ENCODE measurements around the gene JMJD4.
A peak's percentile ranks its signal among the peaks of the same experiment; 100 is the strongest.

JMJD4 gene

DNA sequence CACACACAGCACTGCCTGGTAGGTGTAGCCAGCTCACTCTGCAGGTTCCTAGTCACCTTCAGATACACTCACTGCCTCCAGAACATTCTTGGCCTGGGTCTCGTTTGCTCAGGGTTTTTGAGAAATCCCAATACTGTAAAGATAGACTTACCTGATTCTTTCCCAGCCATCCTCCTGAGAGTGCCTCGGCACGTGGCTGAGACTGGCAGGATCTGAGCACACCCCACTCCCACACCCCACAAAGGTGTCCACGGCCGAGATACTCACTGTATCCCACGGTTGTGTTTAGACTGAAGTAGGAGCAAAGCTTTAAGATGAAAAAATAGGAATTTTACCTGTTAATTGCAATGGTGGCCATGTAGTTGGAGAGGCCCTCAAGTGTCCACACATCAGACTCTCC is 33.5 kb upstream of the JMJD4 start:
- no peak for DNase-seq (ENCODE audit: low read depth)

DNA sequence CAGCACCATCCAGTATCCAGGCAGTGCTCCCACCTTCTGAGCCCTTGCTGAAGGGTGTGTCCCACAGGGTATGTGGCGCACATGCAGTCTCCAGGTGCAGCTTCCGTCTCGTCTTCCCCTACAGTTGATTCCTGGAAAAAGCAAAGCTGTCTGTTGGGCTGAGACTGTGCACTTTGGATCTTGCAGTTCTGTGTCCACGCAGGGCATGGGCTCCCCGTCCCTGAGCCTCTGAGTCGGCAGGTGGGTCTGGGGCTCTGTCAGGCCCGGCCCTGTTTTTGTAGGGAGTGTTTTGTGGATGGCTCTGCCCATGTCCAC is 33.0 kb upstream of the JMJD4 start:
- DNase-seq (ENCODE audit: low read depth) = no peak

DNA sequence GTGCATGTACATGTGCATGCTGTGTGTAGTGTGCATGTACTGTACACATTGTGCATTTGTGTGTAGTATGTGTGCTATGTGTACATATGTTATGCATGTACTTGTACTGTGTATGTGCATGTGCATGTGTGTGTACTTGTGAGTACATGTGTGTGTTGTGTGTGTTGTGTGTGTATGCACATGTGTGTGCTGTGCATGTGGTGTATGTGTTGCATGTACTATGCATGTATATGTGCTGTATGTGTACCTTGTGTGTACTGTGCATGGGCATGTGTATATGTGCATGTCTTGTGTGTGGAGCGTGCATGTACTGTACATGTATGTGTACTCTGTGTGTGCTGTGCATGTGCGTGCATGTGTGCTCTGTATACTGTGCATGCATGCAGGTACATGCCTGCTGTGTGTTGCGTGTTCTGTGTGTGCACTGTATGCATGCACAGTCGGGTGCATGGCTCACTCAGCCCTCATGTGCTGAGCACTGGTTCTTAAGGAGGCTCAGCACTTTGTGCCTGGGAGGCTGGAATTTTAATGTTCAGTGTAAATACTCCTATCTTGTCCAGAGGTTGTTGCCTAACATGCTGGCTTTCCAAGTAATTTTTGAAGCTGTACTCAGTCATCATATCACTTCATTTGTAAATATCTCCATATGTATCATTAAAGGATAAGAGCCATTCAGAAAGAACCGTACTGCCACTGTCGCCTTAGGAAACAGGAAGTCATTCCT is 32.5 kb upstream of the JMJD4 start:
- no peak for DNase-seq (ENCODE audit: low read depth)

DNA sequence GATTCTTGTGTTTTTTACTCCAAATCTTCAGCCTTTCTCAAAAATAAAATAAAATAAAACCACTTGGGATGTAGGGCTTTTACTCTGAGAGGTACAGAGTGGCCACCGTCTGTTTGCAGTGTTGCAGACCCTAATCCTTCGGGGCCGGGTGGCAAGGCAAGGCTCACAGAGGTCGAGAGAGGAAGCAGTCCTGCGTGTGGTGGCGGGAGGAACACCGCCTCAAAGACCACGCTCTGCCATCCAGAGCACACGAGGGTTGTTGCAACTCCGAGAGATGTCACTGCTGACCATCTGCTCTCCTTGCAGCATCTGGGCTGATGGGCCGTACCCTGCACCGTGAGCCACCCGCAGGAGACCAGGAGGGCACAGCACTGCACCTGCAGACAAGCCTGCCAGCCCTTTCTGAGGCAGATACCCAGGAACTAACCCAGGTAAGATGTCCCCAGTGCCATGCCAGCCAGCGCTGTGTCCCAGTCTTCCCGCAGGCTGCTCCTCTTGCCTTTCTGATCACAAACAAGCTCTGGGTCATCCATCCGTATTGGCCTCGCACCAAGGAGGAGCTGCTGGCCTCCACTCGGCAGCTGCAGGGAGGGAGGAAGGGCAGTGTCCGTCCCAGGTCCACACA is 31.7 kb upstream of the JMJD4 start:
- no peak for DNase-seq (ENCODE audit: low read depth)

DNA sequence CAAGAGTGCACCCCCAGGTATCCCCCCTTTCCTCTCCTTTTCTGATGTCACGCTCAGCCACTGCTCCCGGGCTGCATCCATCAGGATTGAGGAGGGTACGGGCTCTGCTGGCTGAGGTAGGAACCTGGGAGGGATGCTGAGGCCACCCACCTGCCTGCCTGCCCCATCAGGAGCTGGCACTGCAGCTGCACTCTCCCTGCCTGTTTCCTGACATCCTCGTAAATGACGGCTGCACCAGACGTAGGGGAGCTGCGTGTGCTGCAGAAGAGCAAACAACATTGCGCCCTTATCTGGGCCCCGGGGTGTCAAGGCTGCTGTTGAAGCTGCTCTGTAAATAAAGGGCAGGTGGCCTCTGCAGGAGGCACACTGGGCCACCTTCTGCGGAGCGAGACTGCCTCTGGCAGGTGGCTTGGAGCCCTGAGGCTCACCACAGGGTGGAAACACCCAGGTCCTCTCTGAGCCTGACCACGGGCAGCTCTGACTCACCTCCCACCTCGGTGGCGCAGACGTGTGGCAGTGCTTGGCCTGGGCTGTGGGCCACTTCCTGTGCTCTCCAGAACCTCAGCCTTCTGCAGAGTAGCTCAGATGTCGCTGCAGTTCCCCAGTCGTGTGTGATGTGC is 31.0 kb upstream of the JMJD4 start:
- peak; percentile 66 for DNase-seq (ENCODE audit: low read depth)

DNA sequence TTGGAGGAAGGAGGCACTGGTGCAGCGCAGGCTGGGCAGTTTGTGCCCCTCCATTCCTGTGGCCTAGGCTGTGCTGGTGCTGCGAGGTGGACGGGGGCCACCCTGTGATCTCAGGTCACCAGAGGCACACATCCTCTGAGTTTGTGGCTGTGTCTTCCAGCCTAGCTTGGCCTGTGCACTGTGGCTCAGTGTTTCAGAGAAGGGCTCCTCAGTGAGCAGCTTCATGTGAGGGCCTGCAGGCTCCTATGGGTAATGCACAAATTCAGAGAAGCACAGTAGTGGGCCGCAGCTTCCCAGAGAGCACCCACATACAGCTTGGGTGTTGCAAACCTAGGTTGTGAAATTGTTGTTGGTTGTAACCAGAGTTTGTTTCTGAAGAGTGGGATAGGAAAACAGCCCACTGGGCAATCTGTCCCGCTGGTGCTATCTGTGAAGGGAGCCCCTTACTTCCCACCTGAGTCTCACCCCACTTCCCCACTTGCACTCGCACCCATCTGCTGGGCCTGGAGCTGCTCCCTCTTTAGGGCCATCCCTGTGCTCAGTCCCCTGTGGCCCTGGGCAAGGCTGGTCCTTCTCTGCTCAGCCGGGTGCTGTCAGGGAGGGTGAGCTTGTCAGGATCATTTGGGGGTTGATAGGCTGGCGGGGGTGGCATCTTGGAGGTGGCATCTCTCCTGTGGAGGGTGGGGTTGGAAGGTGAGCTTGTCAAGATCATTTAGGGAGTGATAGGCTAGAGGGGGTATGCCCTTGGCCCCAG is 30.3 kb upstream of the JMJD4 start:
- no peak for DNase-seq (ENCODE audit: low read depth)

DNA sequence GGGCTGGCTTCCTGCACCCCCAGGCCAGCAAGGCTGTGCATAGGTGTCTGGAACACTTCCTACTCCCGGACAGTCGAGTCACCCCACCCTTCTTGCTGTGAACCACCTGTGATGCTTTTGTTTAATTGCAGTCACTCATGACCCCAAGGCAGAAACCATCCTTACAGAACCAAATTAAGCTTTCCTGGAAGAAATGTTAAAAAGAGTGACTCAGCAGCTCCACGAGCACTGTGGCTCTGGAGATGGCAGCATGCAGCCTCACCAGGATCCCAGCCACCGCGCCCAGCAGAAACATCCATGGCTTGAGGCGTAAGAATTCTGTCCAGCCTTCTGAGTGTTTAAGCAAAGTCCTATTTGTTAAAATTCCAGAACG is 28.9 kb upstream of the JMJD4 start:
- DNase-seq (ENCODE audit: low read depth) = no peak

DNA sequence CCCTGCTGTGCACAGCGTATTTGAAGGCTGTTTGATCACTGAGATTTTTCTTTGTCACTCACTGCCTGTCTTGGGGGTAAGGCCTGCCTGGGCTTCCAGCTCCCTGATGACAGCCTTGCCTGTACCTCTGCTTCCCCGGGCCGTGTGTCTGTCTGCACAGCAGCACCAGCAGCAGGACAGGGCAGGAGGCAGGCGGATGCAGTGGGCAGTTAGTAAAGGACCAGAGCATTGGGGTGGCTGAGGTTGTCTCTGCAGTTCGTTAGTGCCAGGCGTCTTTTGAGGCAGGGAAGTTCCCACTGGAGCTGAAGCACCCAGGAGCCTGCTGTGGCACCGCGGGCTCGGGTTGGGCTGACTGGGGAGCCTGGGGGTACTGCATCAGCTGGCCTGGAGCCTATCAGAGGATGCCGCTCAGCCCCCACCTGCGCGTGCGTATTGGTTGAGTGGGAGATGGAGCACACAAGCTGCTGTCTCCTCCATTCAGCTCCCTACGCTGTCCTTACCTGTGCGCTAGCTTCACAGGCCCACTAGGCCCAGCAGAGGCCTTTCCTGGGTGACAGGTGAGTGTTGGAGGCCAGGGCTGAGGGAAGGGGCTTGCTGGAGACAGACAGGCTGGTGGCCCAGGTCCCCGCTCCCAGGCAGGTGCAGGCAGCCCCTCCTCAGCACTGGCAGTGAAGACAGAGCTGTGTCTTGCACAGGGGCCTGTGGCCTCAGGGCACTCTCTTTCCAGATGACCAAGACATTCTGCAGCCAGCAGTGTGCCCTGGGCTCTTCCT is 28.3 kb upstream of the JMJD4 start:
- DNase-seq (ENCODE audit: low read depth) = no peak

DNA sequence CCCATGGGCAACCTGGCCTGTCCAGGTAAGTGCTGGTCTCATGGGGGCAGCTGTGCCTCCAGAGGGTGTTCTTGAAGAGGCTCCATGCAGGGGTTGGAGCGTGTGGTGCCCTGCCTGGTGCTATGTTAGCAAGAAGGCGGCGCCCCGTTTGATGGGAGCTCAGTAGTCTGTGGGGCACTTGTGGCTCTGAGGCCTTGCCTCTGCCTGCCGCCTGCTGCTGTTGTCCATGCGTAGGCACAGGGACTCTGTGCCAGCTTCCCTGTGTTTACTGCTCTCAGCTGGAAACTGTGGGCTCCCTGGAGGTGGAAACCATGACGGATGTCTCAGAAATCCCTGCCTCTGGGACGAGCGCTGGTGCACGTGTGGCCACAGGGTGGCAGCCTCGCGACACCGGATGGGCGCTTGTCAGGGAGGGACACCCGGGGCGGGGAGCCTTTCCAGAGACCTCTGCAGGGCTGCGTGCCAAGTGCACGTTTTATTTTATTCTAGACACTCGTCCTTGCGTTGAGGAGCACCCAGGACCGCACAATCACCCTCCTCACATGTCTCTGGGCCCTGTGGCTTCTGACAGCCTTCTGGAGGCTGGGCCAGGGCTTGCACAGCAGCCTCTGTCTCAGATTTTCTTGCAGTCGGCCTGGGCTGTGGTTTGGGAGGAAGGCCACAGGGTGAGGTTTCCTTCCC is 27.3 kb upstream of the JMJD4 start:
- peak; percentile 72 for DNase-seq (ENCODE audit: low read depth)

DNA sequence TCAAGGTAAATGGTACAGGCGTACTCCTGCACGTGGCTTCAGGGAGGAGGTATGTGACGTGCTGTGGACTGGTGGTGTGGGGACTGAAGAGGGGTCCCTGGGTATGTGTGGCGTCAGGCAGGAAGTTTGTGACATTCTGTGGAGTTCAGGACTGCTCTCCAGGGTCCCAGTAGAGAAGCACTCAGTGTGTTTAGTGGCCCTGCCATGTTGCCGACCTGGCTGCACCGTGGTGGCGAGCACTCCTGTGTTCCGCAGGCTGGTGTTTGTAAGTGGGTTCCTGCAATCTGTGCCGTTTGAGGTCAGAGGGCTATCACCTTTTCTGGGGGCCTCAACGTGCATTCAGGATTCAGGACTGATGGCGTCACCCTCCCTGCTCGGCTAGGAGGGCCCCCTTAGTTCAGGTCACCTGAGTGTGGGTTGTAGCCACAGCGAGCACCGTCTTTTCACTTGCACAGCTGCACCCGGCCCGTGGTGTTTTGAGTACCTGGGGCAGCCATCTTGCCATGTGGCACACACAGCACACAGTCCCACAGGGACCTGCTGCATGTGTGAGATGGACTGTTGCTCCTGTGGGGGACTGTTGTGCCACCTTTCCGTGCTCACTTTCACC is 26.6 kb upstream of the JMJD4 start:
- DNase-seq (ENCODE audit: low read depth) = no peak

DNA sequence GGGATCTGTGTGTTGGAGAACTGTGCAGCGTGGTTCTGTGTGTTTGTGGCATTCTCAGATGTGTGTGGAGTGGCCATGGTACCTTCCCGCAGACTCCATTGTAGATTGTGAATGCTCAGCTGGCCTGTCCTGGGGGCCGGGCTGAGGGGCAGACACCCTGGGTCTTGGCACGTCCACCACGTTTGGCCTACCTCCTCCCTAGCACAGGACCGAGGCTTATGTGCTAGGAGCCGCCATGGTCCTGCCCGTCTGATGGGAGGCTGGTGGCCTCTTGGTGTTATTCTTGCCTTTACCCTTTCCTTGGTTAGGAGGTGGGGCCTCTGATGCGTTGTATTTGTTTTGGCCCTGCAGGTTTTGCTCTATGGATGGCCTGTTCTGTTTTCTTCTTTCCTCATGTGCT is 25.3 kb upstream of the JMJD4 start:
- DNase-seq (ENCODE audit: low read depth) = no peak

DNA sequence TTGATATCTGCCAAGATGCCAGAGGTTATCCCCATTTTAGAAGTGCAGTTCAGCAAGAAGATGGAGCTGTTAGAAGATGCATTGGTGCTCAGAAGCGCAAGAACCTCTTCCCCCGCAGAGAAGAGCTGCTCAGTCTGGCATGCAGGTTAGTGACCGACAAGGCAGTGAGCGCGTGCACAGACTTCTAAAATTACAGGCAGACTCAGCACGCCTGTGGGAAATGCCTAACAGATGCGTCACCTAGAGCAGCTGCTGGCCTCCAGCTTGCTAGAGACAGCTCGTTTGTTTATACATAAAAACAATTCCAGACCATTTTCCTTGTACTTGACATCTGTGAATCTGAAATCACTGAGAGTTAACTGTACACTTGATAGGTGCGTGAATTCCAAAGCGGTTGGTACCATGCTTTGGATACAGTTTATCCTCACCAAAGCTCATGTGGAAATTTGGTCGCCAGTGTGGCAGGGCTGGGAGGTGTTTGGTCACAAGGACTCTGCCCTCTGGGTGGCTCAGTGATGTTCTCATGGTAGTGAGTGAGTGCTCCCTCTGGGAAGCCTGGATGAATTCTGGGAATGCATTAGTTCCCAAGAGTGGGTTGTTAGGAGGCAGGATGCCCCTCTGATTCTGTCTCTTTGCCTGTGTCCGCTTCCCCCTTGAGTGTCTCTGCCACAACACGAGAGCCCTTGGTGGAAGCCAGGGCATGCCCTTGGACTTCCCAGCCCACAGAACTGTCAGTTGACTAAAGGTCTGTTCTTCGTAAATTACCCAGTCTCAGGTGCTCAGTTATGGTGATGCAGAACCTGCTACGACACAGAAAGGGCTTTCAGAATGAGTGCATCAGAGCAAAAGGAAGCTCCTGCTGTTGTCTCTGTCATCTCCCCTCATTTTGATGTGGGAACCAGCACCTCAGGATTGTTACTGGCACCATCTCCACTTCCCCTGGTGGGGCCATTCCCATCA is 24.5 kb upstream of the JMJD4 start:
- no peak for DNase-seq (ENCODE audit: low read depth)

DNA sequence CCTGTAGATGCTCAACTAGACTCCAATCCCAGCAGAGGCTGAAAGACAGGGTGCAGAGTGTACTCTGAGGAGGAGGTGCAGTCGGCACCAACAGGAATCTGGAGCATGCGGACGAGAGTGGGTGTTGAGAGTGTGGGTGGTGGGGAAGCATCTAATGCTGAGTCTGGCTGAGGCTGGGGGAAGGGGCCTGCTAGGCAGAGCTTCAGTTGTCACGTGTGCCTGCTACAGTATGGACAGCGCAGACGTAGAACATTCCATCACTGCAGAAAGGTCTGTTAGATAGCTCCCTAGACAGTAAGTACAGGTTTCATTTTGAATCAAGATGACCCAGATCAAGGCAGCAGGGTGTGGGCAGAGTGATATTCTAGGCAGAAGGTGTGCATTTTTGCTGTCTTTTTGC is 23.3 kb upstream of the JMJD4 start:
- no peak for DNase-seq (ENCODE audit: low read depth)

DNA sequence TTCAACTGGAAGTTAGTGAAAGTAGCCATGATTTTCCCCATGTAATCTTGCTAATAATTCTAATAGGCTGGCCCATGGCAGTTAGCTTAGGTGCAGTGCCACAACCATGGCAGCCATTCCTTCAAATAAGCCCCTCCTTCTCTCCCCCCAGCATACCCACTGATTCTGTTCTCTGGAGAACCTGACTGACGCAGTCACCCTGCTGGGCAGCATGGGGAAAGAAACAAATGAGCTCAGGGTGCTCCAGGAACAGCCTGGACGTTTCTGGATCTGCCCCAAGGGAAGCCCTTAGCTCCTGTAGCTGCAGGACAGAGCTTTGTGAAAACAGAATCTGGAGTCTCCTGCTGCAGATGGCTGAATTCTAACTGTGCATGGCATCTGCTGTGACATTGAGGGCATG is 22.7 kb upstream of the JMJD4 start:
- no peak for DNase-seq (ENCODE audit: low read depth)

DNA sequence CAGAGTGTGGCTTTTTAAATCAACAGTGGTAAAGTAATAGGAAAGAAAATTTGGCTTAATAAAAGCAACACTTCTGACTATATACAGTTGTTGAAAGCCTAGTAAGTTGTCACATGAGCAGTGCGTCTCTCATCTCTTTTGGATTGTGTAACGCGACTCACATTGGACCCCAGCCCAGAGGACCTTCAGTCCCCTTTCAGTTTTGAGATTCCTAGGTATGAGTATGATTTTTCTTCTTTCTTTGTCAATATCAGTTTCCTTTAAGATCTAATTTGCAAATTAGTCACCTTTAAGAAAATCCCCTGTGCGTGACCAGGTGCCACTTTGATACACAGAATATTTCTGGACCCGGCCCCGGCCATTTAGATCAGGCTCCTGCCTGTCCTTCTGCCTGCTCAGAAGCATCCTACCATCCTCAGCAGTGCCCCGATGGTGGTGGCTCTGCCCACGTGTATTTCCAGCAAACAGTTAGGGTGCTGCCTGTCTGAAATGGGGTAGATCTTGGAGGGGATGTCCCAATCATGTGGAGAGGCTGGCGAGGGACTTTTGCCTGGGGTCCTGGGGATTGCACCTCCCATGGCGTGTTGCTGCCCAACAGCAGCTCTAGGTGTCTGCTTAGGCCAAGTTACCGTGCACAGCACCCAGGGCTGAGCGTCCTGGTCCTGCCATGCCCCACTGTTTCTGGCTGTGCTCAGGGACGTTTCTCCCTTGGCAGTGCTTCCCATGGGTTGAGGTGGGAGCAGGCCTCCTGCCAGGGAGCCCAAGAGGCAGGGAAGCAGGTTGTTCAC is 21.3 kb upstream of the JMJD4 start:
- no peak for DNase-seq (ENCODE audit: low read depth)

DNA sequence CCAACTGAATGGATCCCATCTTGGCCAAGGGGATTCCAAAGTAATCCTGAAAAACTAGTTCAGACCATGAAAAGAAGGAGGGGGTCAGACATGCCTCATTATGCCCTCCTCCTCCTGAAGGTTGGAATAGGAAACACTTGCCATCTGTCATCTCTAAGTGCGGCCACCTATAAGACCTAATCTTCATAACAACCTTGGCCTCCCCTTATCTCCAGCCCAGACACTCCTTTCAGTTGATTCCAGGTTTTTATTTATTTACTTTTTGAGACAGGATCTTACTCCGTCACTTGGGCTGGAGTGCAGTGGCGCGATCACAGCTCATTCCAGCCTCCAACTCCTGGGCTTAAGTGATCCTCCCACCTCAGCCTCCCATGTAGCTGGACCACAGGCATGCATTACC is 19.9 kb upstream of the JMJD4 start:
- no peak for DNase-seq (ENCODE audit: low read depth)

DNA sequence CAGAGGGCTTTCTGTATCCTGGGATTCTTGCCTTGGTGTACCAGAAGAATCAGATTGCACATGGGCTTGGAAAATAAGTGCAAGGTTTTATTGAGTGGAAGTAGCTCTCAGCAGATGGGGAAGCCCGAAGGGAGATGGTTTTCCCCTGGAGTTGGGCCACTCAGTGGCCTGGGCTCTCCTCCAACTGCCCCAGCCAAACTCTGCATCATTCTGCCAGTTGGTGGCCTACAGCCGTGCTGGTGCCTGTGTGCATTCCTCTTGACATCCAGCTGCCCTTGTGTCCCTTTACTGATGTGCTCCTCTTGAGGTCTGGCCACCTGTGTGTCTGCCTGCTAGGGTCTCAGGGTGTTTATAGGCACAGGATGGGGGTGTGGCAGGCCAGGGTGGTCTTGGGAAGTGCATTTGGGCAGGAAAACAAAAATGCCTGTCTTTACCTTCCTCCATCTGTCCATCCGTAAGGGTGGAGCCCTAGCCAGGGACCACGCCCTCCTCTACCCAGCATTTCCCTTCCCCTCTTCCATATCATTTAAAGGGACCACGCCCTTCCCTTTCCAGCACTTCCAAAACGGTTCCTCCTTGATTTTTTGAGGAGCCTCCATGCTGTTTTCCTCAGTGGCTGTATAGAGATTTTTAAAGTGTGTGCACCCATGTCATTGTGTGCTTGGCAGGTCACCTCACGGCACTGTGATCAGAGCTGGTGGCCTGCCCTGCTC is 19.1 kb upstream of the JMJD4 start:
- no peak for DNase-seq (ENCODE audit: low read depth)

DNA sequence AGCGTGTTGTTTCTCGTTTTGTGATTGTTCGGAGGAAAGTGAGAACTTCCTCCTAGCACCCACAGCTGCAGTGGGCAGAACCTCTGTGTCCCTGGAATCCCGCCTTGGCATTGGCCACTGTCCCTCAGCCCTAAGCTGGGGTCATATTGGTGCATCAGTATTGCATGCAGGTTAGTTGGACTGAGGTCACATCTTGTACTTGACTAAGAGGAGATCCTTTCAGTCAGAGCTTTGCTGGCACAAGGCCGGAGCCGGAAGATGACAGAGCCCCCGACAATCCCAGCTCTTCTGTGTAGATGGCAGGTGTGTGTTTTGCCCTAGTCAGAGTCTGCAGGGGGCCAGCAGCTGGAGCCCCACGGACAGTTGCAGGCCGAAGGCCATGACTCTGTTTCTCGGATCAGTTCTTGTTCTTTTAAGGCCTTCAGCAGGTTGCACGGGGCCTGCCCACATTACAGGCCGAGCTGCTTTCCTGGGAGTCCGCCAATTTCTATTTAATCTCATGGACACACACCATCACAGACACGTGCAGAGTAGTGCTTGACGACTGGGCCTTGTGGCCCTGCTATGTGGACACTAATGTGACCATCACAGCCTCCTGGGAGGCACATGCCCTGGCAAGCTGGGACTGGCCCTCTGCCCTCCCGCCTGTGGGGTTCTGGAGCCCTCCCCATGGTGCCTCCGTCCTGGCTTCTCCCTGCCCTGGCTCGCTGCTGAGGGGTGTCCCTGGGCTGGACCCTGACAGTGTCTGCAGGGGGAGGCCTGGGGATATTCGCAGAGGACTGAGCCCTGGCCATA is 15.0 kb upstream of the JMJD4 start:
- DNase-seq (ENCODE audit: low read depth) = no peak
